Caco-2 (cell line): ENCODE results near the gene PKIB. TPM values are rescaled to one million over a fixed set of nuclear protein-coding genes. Genes with fewer than 3 reads are reported as not detected.
A peak's percentile ranks its signal among the peaks of the same experiment; 100 is the strongest.

Experiments
- BruUV-seq: library from RNA; stranded (reverse); fragments of 400-500 nt; replicated peaks from 2 replicates; lab custom pipeline; 2021; lab: Mats Ljungman, UMichigan
- CTCF ChIA-PET: fragments of 300-600 bp; sonication (Branson Sonifier 250); formaldehyde crosslinking; loops from one replicate; lab custom pipeline; 2022; ENCODE audit warnings: antibody characterized with exemption; lab: Charles Lee
- POLR2A ChIA-PET: fragments of 300-600 bp; sonication (Branson Sonifier 250); formaldehyde crosslinking; loops from one replicate; lab custom pipeline; 2022; ENCODE audit warnings: antibody characterized with exemption; lab: Charles Lee
- DNase-seq, 2 experiments: peaks; one replicate each; pipeline versions ENCODE4 v3.0.0 to v3.0.0-alpha.2; 2020 to 2022
- H3K27me3 ChIP-seq: replicated peaks from 2 replicates; pipeline ENCODE4 v1.6.0; 2011; ENCODE audit warnings: low read length; ENCODE audit not compliant: control insufficient read depth, insufficient read depth
- H3K36me3 ChIP-seq: 2 replicates; pipeline ENCODE4 v1.5.1; 2011; ENCODE audit warnings: low read length; ENCODE audit not compliant: control insufficient read depth, insufficient read depth
- H3K4me1 ChIP-seq: fragments of 250-450 bp; sonication (Bioruptor Pico); 2 replicates; pipeline ENCODE4 v1.5.1; 2020; ENCODE audit warnings: mild to moderate bottlenecking
- H3K4me3 ChIP-seq: 2 replicates; pipeline ENCODE4 v1.5.1; 2011; ENCODE audit warnings: low read depth, mild to moderate bottlenecking, control low read depth, low read length
- H3K9me3 ChIP-seq: fragments of 250-450 bp; sonication (Bioruptor Pico); 2 replicates; pipeline ENCODE4 v1.5.1; 2020; ENCODE audit warnings: mild to moderate bottlenecking, moderate library complexity
- H3K27ac Mint-ChIP-seq: one replicate; pipeline ENCODE4 v1.8.0; 2022; ENCODE audit warnings: mixed read lengths; ENCODE audit not compliant: unreplicated experiment
- H3K27me3 Mint-ChIP-seq: one replicate; pipeline ENCODE4 v1.8.0; 2022; ENCODE audit warnings: mixed read lengths; ENCODE audit not compliant: insufficient read depth, unreplicated experiment
- H3K36me3 Mint-ChIP-seq: one replicate; pipeline ENCODE4 v1.8.0; 2022; ENCODE audit warnings: mild to moderate bottlenecking, mixed read lengths; ENCODE audit not compliant: insufficient read depth, unreplicated experiment
- H3K4me1 Mint-ChIP-seq: one replicate; pipeline ENCODE4 v1.8.0; 2022; ENCODE audit warnings: low read depth, mixed read lengths; ENCODE audit not compliant: unreplicated experiment
- H3K4me3 Mint-ChIP-seq: one replicate; pipeline ENCODE4 v1.8.0; 2022; ENCODE audit warnings: mild to moderate bottlenecking, moderate library complexity, mixed read lengths; ENCODE audit not compliant: unreplicated experiment
- H3K9me3 Mint-ChIP-seq: one replicate; pipeline ENCODE4 v1.8.0; 2022; ENCODE audit warnings: mixed read lengths; ENCODE audit not compliant: unreplicated experiment
- CTCF ChIP-seq, 2 experiments: fragments of 200-600 bp in 1 of 2; IDR thresholded peaks; 1 replicate in 1 of 2; 2 replicates in 1 of 2; pipeline versions ENCODE4 v1.5.1 to v1.8.0; 2011 to 2022; ENCODE audit warnings: antibody characterized with exemption in 1 of 2, control low read depth in 1 of 2, inconsistent platforms in 1 of 2, low read depth in 1 of 2, low read length in 1 of 2, mild to moderate bottlenecking in 1 of 2, moderate library complexity in 1 of 2; ENCODE audit not compliant: insufficient read depth in 1 of 2, severe bottlenecking in 1 of 2, unreplicated experiment in 1 of 2
- intact Hi-C: fragments of 100-400 bp; cut with micrococcal nuclease; formaldehyde crosslinking; loops from one replicate; pipeline ENCODE4 v1.10.0; 2022; ENCODE audit not compliant: unreplicated experiment
- total RNA-seq: library from RNA; stranded (reverse); gene quantifications from 2 replicates; pipeline ENCODE4 v1.2.3, GENCODE V29; 2022

PKIB gene
- total RNA-seq, 1 experiment from 2014 or later: 18.6 TPM

DNA sequence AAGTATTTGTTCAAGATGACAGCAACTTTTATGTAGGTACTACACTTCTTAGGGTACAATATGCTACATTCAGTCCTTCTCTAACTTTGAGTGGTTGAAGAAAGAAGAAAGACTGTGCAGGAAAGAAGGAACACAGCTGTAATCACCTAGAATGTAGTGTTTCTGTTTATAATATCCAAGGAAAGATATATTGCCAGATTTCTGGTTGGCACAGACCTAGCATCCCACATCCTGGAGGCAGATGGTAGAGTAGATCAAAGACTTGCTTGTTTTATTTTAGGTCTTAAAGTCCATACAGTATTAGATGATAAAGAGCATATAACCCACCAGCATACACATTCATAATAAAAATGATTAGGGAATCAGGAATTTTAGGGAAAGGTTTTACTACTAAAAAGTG, 156.1 kb downstream of the PKIB start:
- DNase-seq: no peak
- no peaks in the 10 kb centered on the region for H3K36me3 Mint-ChIP-seq
- Histone ChIP-seq H3K27me3 (no peaks in the 10 kb centered on the region), H3K36me3 (no peaks in the 10 kb centered on the region), H3K4me3 (no peak overlapping the region), H3K9me3 (no peaks in the 10 kb centered on the region), H3K4me1 (peaks cover 17% of the 10 kb centered on the region)
- no peaks in the 10 kb centered on the region for H3K27me3 Mint-ChIP-seq
- no peaks in the 10 kb centered on the region for H3K9me3 Mint-ChIP-seq
- BruUV-seq: no TSS peak
- no peak overlapping the region for H3K4me3 Mint-ChIP-seq
- ChIA-PET POLR2A (no interaction called here), CTCF (interaction anchor here (0.5 kb wide), 1 partner anchor 73 kb away, joined by 3 read pairs; no protein-coding TSS in a partner anchor)
- TF ChIP-seq CTCF (IDR thresholded peaks at IDR 0.05; ENCODE audit: insufficient read depth in 1 of 2, low read depth in 1 of 2, low read length in 1 of 2, severe bottlenecking in 1 of 2, unreplicated experiment in 1 of 2): no peak
- no peak overlapping the region for H3K27ac Mint-ChIP-seq
- intact Hi-C loops: no loop called here
- H3K4me1 Mint-ChIP-seq: peaks cover 18% of the 10 kb centered on the region

DNA sequence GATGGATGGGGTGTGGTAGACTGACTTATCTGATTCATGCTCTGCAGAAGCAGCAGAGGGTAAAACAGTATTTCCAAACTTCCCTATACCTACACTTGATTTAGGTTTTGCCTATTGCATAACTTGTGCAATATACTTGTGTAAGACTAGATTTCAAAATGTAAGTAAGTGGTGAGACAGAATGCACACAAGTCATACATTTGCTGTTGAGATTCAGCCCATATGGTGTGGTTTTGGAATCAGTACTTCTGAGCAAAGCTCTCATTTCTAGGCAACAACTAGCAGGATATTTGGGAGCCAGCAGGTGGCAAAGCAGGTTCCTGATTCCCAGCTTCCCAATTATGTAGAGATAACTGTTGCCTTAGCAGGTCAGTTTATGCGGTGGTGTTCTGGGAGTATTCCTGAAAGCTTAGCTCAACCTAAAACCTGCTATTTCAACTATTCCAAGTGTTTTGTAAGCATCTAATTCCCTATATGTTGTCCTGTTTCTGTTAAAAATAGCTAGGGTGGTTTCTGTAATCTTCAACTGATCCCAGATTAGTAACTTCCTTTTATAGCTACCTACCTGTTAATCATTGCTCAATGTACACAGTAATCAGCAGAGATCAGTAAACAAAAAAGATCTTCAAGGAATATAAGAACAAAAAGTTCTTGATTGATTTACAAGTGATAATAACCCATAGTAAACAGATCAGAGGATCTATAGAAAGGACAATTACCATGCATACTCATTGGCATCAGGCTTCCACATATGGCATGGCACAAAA, 160.8 kb downstream of the PKIB start:
- H3K27me3 Mint-ChIP-seq: no peaks in the 10 kb centered on the region
- CTCF ChIA-PET: interaction anchor here (0.7 to 1.3 kb wide), 9 partner anchors 15 to 68 kb away, joined by 3 to 39 read pairs (median 6); partner anchors contain the start of gene SMPDL3A
- no peaks in the 10 kb centered on the region for H3K36me3 ChIP-seq
- POLR2A ChIA-PET: interaction anchor here (1.2 kb wide), 1 partner anchor 18 kb away, joined by 9 read pairs; the partner anchor contains the start of gene SMPDL3A
- no TSS peak for BruUV-seq
- H3K4me1 ChIP-seq: peaks cover 52% of the 10 kb centered on the region
- TF ChIP-seq CTCF (IDR thresholded peaks at IDR 0.05; ENCODE audit: insufficient read depth in 1 of 2, low read depth in 1 of 2, low read length in 1 of 2, severe bottlenecking in 1 of 2, unreplicated experiment in 1 of 2): peak; percentile 24 to 49
- no peaks in the 10 kb centered on the region for H3K27me3 ChIP-seq
- peak overlapping the region; percentile 42 for H3K4me3 Mint-ChIP-seq
- no peaks in the 10 kb centered on the region for H3K9me3 ChIP-seq
- H3K9me3 Mint-ChIP-seq: peaks cover 10% of the 10 kb centered on the region
- intact Hi-C loops: loop anchor here (1.0 to 5.0 kb wide), 4 partner anchors 18 to 159 kb away; partner anchors contain the start of genes PKIB and SMPDL3A
- peak; percentile 50 to 59 for DNase-seq
- peaks cover 5% of the 10 kb centered on the region for H3K36me3 Mint-ChIP-seq
- no peak overlapping the region for H3K4me3 ChIP-seq
- peak overlapping the region; percentile 66 for H3K27ac Mint-ChIP-seq
- peaks cover 40% of the 10 kb centered on the region for H3K4me1 Mint-ChIP-seq

- no peaks in the 10 kb centered on the region for H3K27me3 Mint-ChIP-seq
- peak overlapping the region; percentile 77 for H3K27ac Mint-ChIP-seq
- peaks cover 36% of the 10 kb centered on the region for H3K4me1 Mint-ChIP-seq
- Histone ChIP-seq H3K9me3 (no peaks in the 10 kb centered on the region), H3K27me3 (no peaks in the 10 kb centered on the region), H3K4me1 (peaks cover 52% of the 10 kb centered on the region), H3K4me3 (no peak overlapping the region), H3K36me3 (no peaks in the 10 kb centered on the region)
- DNase-seq: peak; percentile 86
- peaks cover 5% of the 10 kb centered on the region for H3K36me3 Mint-ChIP-seq
- CTCF ChIA-PET: interaction anchor here (0.5 to 1.6 kb wide), 4 partner anchors 17 to 71 kb away, joined by 3 to 7 read pairs (median 4); partner anchors contain the start of gene SMPDL3A
- H3K9me3 Mint-ChIP-seq: peaks cover 15% of the 10 kb centered on the region
- POLR2A ChIA-PET: interaction anchor here (1.0 kb wide), 1 partner anchor 17 kb away, joined by 3 read pairs; the partner anchor contains the start of gene SMPDL3A
- H3K4me3 Mint-ChIP-seq: peak overlapping the region; percentile 15
- intact Hi-C loops: loop anchor here (1.0 to 5.0 kb wide), 2 partner anchors 58 to 161 kb away; partner anchors contain the start of gene PKIB
- BruUV-seq: no TSS peak
- peak in 1 of 2 experiments; percentile 52 for TF ChIP-seq CTCF (IDR thresholded peaks at IDR 0.05; ENCODE audit: insufficient read depth in 1 of 2, low read depth in 1 of 2, low read length in 1 of 2, severe bottlenecking in 1 of 2, unreplicated experiment in 1 of 2)
Measured at GRCh38 chr6:122772724-122773415, 162.7 kb downstream of the PKIB start.
